KMS-11 (cell line): ENCODE data around the gene NOP14.
"Not testable (repeated sequence)": the region's sequence is repeated elsewhere in the genome, so short reads cannot be mapped to it uniquely, and the experiment has no call there.

ENCODE experiments used
- H2AFZ ChIP-seq: fragments of 200-600 bp; sonication (generic); 2 replicates; pipeline ENCODE4 v1.6.1; 2016; ENCODE audit warnings: antibody characterized with exemption, mixed run types, low read depth
- H3K27ac ChIP-seq: fragments of 200-600 bp; sonication (generic); 2 replicates; pipeline ENCODE4 v1.6.1; 2016; ENCODE audit warnings: mild to moderate bottlenecking, mixed run types
- H3K27me3 ChIP-seq: fragments of 200-600 bp; sonication (generic); 2 replicates; pipeline ENCODE4 v1.6.1; 2017; ENCODE audit warnings: mild to moderate bottlenecking, low read depth, mixed run types, moderate library complexity; ENCODE audit not compliant: insufficient read depth
- H3K36me3 ChIP-seq: fragments of 200-600 bp; sonication (generic); 2 replicates; pipeline ENCODE4 v1.6.1; 2017; ENCODE audit warnings: mild to moderate bottlenecking, mixed run types; ENCODE audit not compliant: insufficient read depth
- H3K4me1 ChIP-seq: fragments of 200-600 bp; sonication (generic); 2 replicates; pipeline ENCODE4 v1.6.1; 2016; ENCODE audit warnings: mild to moderate bottlenecking, low read depth, mixed run types; ENCODE audit not compliant: poor library complexity, severe bottlenecking
- H3K4me2 ChIP-seq: fragments of 200-600 bp; sonication (generic); 2 replicates; pipeline ENCODE4 v1.7.0; 2016; ENCODE audit warnings: mild to moderate bottlenecking, mixed run types
- H3K4me3 ChIP-seq: fragments of 200-600 bp; sonication (generic); IDR thresholded peaks from 2 replicates; pipeline ENCODE4 v1.6.1; 2017; ENCODE audit warnings: low read depth, low read length, mixed read lengths; ENCODE audit not compliant: insufficient read depth
- H3K79me2 ChIP-seq: fragments of 200-600 bp; sonication (generic); 2 replicates; pipeline ENCODE4 v1.6.1; 2016; ENCODE audit warnings: low read depth, mixed run types; ENCODE audit not compliant: insufficient read depth
- H3K9ac ChIP-seq: fragments of 200-600 bp; sonication (generic); 2 replicates; pipeline ENCODE4 v1.6.1; 2016; ENCODE audit warnings: mild to moderate bottlenecking, mixed run types
- H4K20me1 ChIP-seq: fragments of 200-600 bp; sonication (generic); 2 replicates; pipeline ENCODE4 v1.6.1; 2016; ENCODE audit warnings: mild to moderate bottlenecking, mixed run types; ENCODE audit not compliant: insufficient read depth
- CTCF ChIP-seq: fragments of 200-600 bp; sonication (generic); conservative IDR thresholded peaks from 2 replicates; pipeline ENCODE4 v1.6.1; 2017; ENCODE audit warnings: low read depth, mild to moderate bottlenecking, antibody characterized with exemption, low read length, moderate library complexity, mixed read lengths

Gene NOP14

DNA sequence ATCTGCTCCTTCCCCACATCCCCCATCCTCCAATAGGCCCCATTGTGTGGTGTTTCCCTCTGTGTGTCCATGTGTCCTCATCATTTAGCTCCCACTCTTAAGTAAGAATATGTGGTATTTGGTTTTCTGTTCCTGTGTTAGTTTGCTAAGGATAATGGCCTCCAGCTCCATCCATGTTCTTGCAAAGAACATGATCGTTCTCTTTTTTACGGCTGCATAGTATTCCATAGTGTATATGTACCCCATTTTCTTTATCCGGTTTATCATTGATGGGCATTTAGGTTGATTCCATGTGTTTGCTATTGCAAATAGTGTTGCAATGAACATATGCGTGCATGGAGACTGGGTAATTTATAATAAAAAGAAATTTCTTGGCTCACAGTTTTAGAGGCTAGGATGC lies 31.7 kb upstream of the NOP14 start:
- Histone ChIP-seq H3K36me3 (no peaks in the 10 kb centered on the region), H3K27ac (no peak overlapping the region), H3K27me3 (no peaks in the 10 kb centered on the region), H3K79me2 (no peaks in the 10 kb centered on the region), H3K4me1 (no peaks in the 10 kb centered on the region), H2AFZ (no peak overlapping the region), H3K4me3 (no peak overlapping the region), H4K20me1 (no peaks in the 10 kb centered on the region), H3K4me2 (no peak overlapping the region), H3K9ac (no peak overlapping the region)
- TF ChIP-seq CTCF = no peak

- H3K4me3 ChIP-seq = no peak overlapping the region
- H3K27me3 ChIP-seq = no peaks in the 10 kb centered on the region
- no peaks in the 10 kb centered on the region for H3K79me2 ChIP-seq
- no peak overlapping the region for H3K4me2 ChIP-seq
- H3K9ac ChIP-seq = no peak overlapping the region
- H4K20me1 ChIP-seq = no peaks in the 10 kb centered on the region
- TF ChIP-seq CTCF = no peak
- H2AFZ ChIP-seq = no peak overlapping the region
- no peaks in the 10 kb centered on the region for H3K4me1 ChIP-seq
- H3K27ac ChIP-seq = no peak overlapping the region
- no peaks in the 10 kb centered on the region for H3K36me3 ChIP-seq
These were observed 28.0 kb upstream of the NOP14 start for GRCh38 chr4:2991243-2991642.

DNA sequence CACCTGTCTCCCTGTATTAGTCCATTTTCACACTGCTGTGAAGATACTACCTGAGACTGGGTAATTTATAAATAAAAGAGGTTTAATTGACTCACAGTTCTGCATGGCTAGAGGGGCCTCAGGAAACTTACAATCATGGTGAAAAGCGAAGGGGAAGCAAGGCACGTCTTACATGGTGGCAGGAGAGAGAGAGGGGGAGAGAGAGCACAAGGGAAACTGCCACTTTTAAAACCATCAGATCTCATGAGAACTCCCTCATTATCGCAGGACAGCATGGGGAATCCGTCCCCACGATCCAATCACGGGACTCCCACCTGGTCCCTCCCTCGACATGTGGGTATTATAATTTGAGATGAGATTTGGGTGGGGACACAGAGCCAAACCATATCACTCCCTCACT lies 20.5 kb upstream of the NOP14 start:
- not testable (repeated sequence) for H4K20me1 ChIP-seq, H2AFZ ChIP-seq, H3K27ac ChIP-seq, H3K36me3 ChIP-seq, H3K4me3 ChIP-seq, H3K4me2 ChIP-seq, H3K4me1 ChIP-seq, H3K27me3 ChIP-seq, H3K79me2 ChIP-seq, H3K9ac ChIP-seq

DNA sequence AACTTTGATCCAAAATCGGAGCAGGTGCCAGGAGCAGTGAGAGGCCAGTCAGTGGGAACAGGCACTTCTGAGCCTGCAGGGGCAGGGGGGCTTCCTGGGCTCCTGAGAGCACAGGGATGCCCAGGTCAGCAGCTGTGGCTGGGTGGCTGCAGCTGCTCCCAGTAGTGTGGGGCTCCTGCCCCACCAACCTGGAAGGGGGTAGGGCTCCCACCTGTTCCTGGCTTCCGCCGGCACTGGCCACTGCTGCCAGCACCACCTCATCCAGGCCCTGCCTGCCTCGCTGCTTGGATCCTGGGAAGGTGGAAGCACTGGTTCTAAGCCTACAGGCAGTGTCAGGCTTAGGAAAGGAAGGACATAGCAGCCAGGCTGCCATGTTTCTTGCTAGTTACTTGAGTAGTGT lies 18.8 kb upstream of the NOP14 start:
- Histone ChIP-seq H3K9ac (no peak overlapping the region), H3K27ac (no peak overlapping the region), H3K4me2 (no peak overlapping the region), H3K79me2 (no peaks in the 10 kb centered on the region), H3K4me3 (no peak overlapping the region), H3K27me3 (no peaks in the 10 kb centered on the region), H4K20me1 (no peaks in the 10 kb centered on the region), H2AFZ (no peak overlapping the region), H3K4me1 (no peaks in the 10 kb centered on the region), H3K36me3 (no peaks in the 10 kb centered on the region)
- no peak for TF ChIP-seq CTCF

DNA sequence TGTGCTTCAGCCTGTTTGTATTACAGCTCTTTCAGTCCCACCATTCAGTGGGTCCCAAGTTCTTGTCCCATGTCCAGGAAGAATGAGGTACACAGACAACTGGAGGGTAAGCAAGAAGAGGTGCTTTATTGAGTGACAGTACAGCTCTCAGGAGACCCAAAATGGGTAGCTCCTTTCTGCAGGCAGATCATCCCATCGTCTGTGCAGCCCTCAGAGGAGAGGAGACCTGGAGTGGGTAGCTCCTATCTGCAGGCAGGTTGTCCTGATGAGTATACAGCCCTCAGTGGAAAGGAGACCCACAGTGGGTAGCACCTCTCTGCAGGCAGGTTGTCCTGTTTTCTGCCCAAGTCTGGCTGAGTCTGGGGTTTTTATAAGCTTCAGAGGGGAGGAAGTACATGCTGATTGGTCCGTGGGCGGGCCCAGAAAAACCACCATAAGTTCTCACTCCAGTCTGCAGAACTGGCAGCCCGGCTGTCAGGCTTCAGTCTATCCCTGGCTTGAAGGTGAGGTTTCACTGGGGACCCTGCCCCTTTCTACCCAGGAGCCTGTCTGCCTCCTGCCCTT lies 18.1 kb upstream of the NOP14 start:
- no peaks in the 10 kb centered on the region for H3K79me2 ChIP-seq
- no peaks in the 10 kb centered on the region for H3K36me3 ChIP-seq
- no peak overlapping the region for H3K4me3 ChIP-seq
- no peak for TF ChIP-seq CTCF
- H3K9ac ChIP-seq = no peak overlapping the region
- no peaks in the 10 kb centered on the region for H4K20me1 ChIP-seq
- H3K27me3 ChIP-seq = no peaks in the 10 kb centered on the region
- H2AFZ ChIP-seq = no peak overlapping the region
- no peak overlapping the region for H3K4me2 ChIP-seq
- H3K27ac ChIP-seq = no peak overlapping the region
- H3K4me1 ChIP-seq = no peaks in the 10 kb centered on the region
